Measurements from ENCODE around the gene LEF1.
A peak's percentile ranks its signal among the peaks of the same experiment; 100 is the strongest.

Gene LEF1

GRCh38 chr4:108033348-108033747 is 135.4 kb downstream of the LEF1 start:
- no peak overlapping the region for H3K27ac ChIP-seq
- no peak for DNase-seq
- no peak for TF ChIP-seq CTCF (IDR thresholded peaks at IDR 0.05; ENCODE audit: low read depth, low read length, missing control alignments)
- H3K4me3 ChIP-seq (ENCODE audit: low read depth, low read length): no peak overlapping the region
- H3K27me3 ChIP-seq (replicated peaks): no peaks in the 10 kb centered on the region
- in situ Hi-C loops (cut with HindIII; ENCODE audit: low pct_ligation_motif_present, low sequenced_read_pairs): no loop called here
- H3K36me3 ChIP-seq (replicated peaks): no peaks in the 10 kb centered on the region

DNA sequence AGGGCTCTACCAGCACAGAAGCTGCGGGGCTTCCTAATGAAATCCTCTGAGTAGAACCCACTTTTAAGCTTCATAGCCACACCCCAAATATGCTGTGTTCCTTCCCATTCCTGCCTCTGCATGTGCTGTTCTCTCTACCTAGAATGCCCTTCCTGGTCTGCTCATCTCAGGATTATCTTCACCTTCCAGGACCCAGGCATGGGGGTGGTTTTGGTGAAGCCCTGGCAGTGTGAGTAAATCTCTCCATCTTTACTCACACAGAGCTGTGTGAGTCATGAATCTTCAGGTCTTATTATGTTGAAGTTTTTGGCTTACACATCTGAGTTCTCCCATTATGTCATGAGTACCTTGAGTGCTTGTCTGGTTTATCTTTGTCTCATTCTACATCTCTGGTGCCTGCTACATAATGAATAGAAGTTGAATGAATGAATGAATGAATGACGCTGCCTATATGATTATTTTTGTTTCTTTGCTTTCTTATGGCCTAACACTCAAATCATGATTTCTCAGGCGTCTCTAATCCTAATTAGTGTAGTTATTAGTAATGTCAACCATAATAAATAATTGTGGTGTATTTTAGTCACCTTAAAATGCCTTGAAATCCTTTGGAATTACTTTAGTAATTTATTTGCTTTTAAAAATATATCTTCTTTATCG is 137.2 kb downstream of the LEF1 start:
- H3K36me3 ChIP-seq (replicated peaks): no peaks in the 10 kb centered on the region
- TF ChIP-seq CTCF (IDR thresholded peaks at IDR 0.05; ENCODE audit: low read depth, low read length, missing control alignments): no peak
- H3K27ac ChIP-seq: no peak overlapping the region
- no peaks in the 10 kb centered on the region for H3K27me3 ChIP-seq (replicated peaks)
- DNase-seq: no peak
- in situ Hi-C loops (cut with HindIII; ENCODE audit: low pct_ligation_motif_present, low sequenced_read_pairs): no loop called here
- H3K4me3 ChIP-seq (ENCODE audit: low read depth, low read length): no peak overlapping the region

DNA sequence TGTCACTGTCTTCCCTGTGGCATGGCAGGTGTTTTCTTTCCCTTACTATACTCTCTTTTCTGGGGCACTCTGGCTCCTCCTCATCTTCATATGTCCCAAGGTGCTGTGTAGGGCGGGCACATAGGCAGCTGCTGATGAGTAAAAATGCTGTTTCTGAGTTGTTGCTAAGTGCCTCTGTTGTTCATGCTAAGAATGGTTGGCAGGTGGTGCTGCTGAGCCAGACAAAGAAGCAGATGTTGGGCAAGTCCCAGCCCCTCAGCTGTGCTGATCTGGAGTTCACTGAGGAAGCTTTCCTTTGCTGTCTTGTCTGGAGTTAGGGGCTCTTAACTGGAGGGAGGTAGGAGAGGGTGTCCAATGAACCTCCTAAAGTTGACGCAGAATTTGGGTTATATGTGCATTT is 138.4 kb downstream of the LEF1 start:
- Histone ChIP-seq H3K36me3 (replicated peaks) (no peaks in the 10 kb centered on the region), H3K4me3 (ENCODE audit: low read depth, low read length) (no peak overlapping the region), H3K27ac (no peak overlapping the region), H3K27me3 (replicated peaks) (no peaks in the 10 kb centered on the region)
- in situ Hi-C loops (cut with HindIII; ENCODE audit: low pct_ligation_motif_present, low sequenced_read_pairs): no loop called here
- TF ChIP-seq CTCF (IDR thresholded peaks at IDR 0.05; ENCODE audit: low read depth, low read length, missing control alignments): peak; percentile 78
- DNase-seq: peak; percentile 78

GRCh38 chr4:108029731-108030130 is 139.0 kb downstream of the LEF1 start:
- Histone ChIP-seq H3K36me3 (replicated peaks) (no peaks in the 10 kb centered on the region), H3K4me3 (ENCODE audit: low read depth, low read length) (no peak overlapping the region), H3K27me3 (replicated peaks) (no peaks in the 10 kb centered on the region), H3K27ac (no peak overlapping the region)
- peak; percentile 36 for DNase-seq
- no peak for TF ChIP-seq CTCF (IDR thresholded peaks at IDR 0.05; ENCODE audit: low read depth, low read length, missing control alignments)
- in situ Hi-C loops (cut with HindIII; ENCODE audit: low pct_ligation_motif_present, low sequenced_read_pairs): no loop called here

DNA sequence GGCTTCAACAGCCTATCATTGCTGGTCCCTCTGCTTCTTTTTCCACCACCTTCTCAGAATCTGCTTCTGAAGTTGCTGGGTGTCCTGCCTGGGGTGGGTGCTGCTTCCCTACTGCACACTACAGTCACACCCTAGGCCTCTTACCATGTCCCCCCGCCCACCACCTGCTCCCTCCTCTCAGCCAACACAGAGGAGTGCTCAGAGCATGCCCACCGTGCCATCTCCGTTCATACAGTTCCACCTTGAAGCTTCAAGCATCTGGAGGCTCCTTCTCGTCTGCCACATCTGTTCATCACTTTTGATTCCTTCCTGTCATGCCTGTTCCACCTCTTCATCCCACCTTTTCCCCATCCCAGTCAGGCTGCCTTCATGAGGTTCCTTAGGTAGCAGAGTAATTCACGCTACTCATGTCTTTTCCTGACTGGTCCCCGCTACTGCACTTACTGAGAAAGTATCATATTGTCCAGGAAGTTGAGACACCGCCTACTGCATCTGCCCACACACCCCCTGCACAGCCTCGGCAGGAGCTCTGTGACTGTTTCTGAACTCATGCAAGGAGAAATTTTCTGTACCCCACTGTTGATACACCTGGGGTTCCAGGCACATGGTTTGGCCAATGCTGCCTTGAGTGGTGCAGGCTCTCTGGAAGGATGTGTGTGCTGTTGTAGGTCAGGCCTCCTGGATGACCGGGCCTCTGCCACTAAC is 139.6 kb downstream of the LEF1 start:
- no peak overlapping the region for H3K27ac ChIP-seq
- H3K36me3 ChIP-seq (replicated peaks): no peaks in the 10 kb centered on the region
- no peak overlapping the region for H3K4me3 ChIP-seq (ENCODE audit: low read depth, low read length)
- in situ Hi-C loops (cut with HindIII; ENCODE audit: low pct_ligation_motif_present, low sequenced_read_pairs): no loop called here
- no peaks in the 10 kb centered on the region for H3K27me3 ChIP-seq (replicated peaks)
- TF ChIP-seq CTCF (IDR thresholded peaks at IDR 0.05; ENCODE audit: low read depth, low read length, missing control alignments): no peak
- no peak for DNase-seq

DNA sequence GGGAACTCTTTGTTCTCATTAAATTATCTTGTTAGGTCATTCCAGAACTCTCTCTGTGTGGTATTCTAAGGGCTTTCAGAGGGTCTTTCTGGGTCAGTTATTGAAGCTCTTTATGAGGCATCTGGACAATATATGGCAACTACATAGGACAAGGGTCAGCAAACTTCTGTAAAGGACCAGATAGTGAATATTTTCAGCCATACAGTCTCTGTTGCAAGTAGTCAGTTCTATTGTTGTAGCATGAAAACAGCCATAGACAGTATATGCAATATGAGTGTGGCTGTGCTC is 143.9 kb downstream of the LEF1 start:
- H3K4me3 ChIP-seq (ENCODE audit: low read depth, low read length): no peak overlapping the region
- no peaks in the 10 kb centered on the region for H3K36me3 ChIP-seq (replicated peaks)
- H3K27me3 ChIP-seq (replicated peaks): no peaks in the 10 kb centered on the region
- in situ Hi-C loops (cut with HindIII; ENCODE audit: low pct_ligation_motif_present, low sequenced_read_pairs): no loop called here
- DNase-seq: no peak
- no peak for TF ChIP-seq CTCF (IDR thresholded peaks at IDR 0.05; ENCODE audit: low read depth, low read length, missing control alignments)
- H3K27ac ChIP-seq: no peak overlapping the region

All from brain microvascular endothelial cell (primary cell).